ENCODE measurements around the gene PCAT6.

DNA sequence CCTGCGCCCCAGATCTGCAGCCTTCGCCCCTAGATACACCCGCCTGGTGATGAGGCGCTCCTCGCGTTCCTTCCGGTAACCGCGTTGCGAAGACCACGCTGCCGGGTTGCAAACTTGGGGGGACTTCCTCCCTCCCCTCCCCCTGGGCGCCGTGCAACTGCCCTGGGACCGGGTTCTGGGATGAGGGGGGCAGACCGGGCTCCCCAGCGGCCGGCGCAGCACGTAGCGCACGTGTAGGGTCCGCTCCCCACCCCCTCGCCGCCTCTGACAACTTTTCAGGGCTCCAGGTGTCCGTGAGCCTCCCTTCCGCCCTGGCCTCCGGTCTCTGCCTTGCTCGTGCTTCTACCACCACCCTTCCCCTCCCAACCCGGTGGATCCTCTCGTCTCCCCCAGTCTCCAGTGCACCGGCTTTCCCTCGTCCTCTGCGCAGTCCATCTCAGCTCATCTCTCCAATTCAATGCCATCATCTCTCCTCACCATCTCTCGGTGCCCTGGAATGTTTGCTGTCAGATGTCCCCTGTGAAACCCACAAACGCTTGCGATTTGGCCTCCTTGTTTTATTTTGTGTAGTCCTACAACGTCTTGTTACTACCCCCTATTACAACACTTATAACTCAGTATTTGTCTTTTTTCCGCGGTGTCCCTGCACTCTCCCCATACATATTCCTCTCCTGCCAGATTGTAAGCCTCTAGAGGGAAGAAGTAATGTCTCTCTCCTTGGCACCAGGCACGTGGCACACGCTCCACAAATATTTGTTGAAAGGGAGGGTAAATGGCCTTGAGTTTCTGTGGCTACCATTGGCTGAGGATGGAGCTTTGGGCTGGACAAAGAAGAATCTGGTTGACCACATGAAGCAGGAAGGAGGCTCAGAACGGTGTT lies 782 bp downstream of the PCAT6 start:
- no peak for TF ChIP-seq CTCF (conservative IDR thresholded peaks at IDR 0.05; ENCODE audit: low read depth in 2 of 2)
- TF ChIP-seq ZNF331 (CRISPR knock-in tag; IDR thresholded peaks at IDR 0.05; ENCODE audit: low read depth), result no peak
- no peak for TF ChIP-seq EZH2phosphoT487 (IDR thresholded peaks at IDR 0.05; ENCODE audit: unreplicated experiment)
- TF ChIP-seq POLR2AphosphoS5 (IDR thresholded peaks at IDR 0.05; ENCODE audit: low read depth), result no peak
- TF ChIP-seq EZH2 (IDR thresholded peaks at IDR 0.05; ENCODE audit: low read depth, unreplicated experiment), result no peak
- no peak for TF ChIP-seq NANOG (IDR thresholded peaks at IDR 0.05; ENCODE audit: borderline replicate concordance)
- TF ChIP-seq CREB1 (CRISPR knock-in tag; IDR thresholded peaks at IDR 0.05; ENCODE audit: low read depth), result peak; percentile 6; the same call in 1 of the 2 replicates
- TF ChIP-seq REST (IDR thresholded peaks at IDR 0.05; ENCODE audit: unreplicated experiment), result no peak
- no peak for TF ChIP-seq ETS1 (IDR thresholded peaks at IDR 0.05)
- no peak for TF ChIP-seq ZNF114 (CRISPR knock-in tag; IDR thresholded peaks at IDR 0.05)
- TF ChIP-seq STAT1 (IDR thresholded peaks at IDR 0.05; ENCODE audit: unreplicated experiment), result no peak
